Upper lobe of right lung (tissue), 1 donor: ENCODE data around the gene FBXO27. TPM values are rescaled to one million over a fixed set of nuclear protein-coding genes. Genes with fewer than 3 reads are reported as not detected.
A peak's percentile ranks its signal among the peaks of the same experiment; 100 is the strongest.

Experiments
- ATAC-seq: fragments of 200-7000 bp; cut with Tn5 transposase; one replicate; pipeline ENCODE4 v1.9.1; 2020; ENCODE audit warnings: mild to moderate bottlenecking, moderate library complexity
- DNase-seq: peaks from one replicate; pipeline ENCODE4 v3.0.0-alpha.2; 2020
- H3K27ac ChIP-seq: fragments of 200-600 bp; one replicate; pipeline ENCODE4 v1.8.0; 2022
- H3K27me3 ChIP-seq: fragments of 200-600 bp; one replicate; pipeline ENCODE4 v1.8.0; 2022; ENCODE audit warnings: mild to moderate bottlenecking
- H3K36me3 ChIP-seq: fragments of 200-600 bp; one replicate; pipeline ENCODE4 v1.8.0; 2022
- H3K4me1 ChIP-seq: fragments of 200-600 bp; one replicate; pipeline ENCODE4 v1.8.0; 2022
- H3K4me3 ChIP-seq: fragments of 200-600 bp; one replicate; pipeline ENCODE4 v1.8.0; 2022; ENCODE audit warnings: mild to moderate bottlenecking
- H3K9me3 ChIP-seq: fragments of 200-600 bp; one replicate; pipeline ENCODE4 v1.8.0; 2022
- intact Hi-C: fragments of 100-400 bp; cut with DNase I; formaldehyde crosslinking; loops from one replicate; pipeline ENCODE4 v1.11.0; 2022
- total RNA-seq: library from RNA; stranded (reverse); fragmentation: NEBNext Ultra II Directional; extraction: Animal tissue kit (Norgen Biotek cat#: 25700); gene quantifications from one replicate; pipeline ENCODE4 v1.2.1, GENCODE V29; 2021
- TF ChIP-seq, protein P1 (sequence below): fragments of 200-600 bp; IDR thresholded peaks from one replicate; pipeline ENCODE4 v1.8.0; 2022; ENCODE audit warnings: antibody characterized with exemption
- donor health status: DM: no; HTN: yes; CAD: no; lungs with severe emphysema.

The FBXO27 gene
- total RNA-seq, 1 donor from 2014 or later = 7.6 TPM

DNA sequence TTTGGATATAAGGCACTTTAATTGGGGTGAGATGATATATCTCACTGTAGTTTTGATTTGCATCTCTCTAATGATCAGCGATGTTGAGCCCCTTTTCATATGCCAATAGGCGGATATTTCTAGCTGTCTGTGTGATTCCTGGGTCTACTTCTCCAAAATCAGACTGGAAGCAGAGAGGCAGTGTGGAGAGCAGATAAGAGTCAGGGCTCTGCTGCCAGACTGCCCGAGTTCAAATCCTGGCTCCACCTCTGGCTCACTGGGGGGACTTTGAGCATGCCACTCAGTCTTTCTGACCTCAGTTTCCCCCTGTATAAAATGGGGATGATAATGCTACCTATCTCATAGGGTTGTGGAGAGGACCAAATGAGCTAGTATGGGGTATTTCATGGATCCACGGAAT lies 27.8 kb upstream of the FBXO27 start:
- TF ChIP-seq, protein P1, sequence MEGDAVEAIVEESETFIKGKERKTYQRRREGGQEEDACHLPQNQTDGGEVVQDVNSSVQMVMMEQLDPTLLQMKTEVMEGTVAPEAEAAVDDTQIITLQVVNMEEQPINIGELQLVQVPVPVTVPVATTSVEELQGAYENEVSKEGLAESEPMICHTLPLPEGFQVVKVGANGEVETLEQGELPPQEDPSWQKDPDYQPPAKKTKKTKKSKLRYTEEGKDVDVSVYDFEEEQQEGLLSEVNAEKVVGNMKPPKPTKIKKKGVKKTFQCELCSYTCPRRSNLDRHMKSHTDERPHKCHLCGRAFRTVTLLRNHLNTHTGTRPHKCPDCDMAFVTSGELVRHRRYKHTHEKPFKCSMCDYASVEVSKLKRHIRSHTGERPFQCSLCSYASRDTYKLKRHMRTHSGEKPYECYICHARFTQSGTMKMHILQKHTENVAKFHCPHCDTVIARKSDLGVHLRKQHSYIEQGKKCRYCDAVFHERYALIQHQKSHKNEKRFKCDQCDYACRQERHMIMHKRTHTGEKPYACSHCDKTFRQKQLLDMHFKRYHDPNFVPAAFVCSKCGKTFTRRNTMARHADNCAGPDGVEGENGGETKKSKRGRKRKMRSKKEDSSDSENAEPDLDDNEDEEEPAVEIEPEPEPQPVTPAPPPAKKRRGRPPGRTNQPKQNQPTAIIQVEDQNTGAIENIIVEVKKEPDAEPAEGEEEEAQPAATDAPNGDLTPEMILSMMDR = no peak
- Histone ChIP-seq H3K4me3 (no peak overlapping the region), H3K4me1 (no peaks in the 10 kb centered on the region), H3K27me3 (peaks cover 3% of the 10 kb centered on the region), H3K9me3 (no peaks in the 10 kb centered on the region), H3K27ac (no peak overlapping the region), H3K36me3 (no peaks in the 10 kb centered on the region)
- ATAC-seq (no peak), DNase-seq (no peak)
- intact Hi-C loops = no loop called here

DNA sequence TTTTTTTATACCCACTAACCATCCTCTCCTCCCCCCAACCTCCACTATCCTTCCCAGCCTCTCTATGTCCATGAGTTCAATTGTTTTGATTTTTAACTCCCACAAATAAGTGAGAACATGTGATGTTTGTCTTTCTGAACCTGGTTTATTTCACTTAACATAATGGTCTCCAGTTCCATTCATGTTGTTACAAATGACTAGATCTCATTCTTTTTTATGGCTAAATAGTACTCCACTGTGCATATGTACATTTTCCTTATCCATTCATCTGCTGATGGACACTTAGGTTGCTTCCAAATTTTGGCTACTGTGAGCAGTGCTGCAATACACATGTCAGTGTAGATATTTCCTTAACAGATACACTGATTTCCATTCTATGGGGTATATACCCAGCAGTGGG lies 27.0 kb upstream of the FBXO27 start:
- Histone ChIP-seq H3K27ac (no peak overlapping the region), H3K27me3 (peaks cover 3% of the 10 kb centered on the region), H3K36me3 (no peaks in the 10 kb centered on the region), H3K4me3 (no peak overlapping the region), H3K9me3 (no peaks in the 10 kb centered on the region), H3K4me1 (no peaks in the 10 kb centered on the region)
- ATAC-seq (no peak), DNase-seq (no peak)
- TF ChIP-seq, protein P1 = no peak
- intact Hi-C loops = no loop called here

DNA sequence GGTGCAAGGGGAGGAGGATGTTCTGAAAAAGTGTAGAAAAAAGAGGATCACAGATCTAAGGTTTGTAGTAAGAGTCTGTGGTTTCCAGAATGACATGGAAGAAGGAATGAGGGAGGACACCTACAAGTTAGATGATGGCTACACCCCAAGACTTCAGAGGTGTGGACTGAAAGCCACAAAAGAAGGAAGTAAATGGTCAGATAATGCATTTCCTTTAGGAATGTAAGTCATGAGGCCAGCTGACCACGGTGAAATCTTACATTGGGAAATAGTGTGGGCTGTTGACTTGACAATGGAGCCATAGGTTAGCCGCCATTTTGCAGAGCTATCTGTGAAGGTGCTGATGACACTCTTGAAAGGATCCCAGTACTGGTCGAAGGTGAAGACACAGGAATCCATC lies 25.3 kb upstream of the FBXO27 start:
- no peak for DNase-seq
- no peaks in the 10 kb centered on the region for H3K4me1 ChIP-seq
- H3K36me3 ChIP-seq = no peaks in the 10 kb centered on the region
- H3K9me3 ChIP-seq = no peaks in the 10 kb centered on the region
- H3K27me3 ChIP-seq = no peaks in the 10 kb centered on the region
- TF ChIP-seq, protein P1 = no peak
- no peak for ATAC-seq
- no peak overlapping the region for H3K4me3 ChIP-seq
- H3K27ac ChIP-seq = no peak overlapping the region
- intact Hi-C loops = no loop called here

DNA sequence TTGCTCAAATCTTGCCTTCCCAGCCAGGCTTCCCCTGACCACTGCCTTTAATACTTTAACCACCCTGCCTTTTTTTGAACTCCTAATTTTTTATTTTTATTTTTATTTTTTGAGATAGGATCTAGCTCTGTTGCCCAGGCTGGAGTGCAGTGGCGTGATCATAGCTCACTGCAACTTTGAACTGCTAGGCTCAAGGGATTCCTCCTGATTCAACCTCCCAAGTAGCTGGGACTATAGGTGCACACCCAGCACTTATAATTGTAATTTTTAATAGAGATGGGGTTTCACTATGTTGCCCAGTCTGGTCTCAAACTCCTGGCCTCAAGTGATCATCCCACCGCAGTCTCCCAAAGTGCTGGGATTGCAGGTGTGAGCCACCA lies 21.7 kb upstream of the FBXO27 start:
- H3K27ac ChIP-seq = no peak overlapping the region

DNA sequence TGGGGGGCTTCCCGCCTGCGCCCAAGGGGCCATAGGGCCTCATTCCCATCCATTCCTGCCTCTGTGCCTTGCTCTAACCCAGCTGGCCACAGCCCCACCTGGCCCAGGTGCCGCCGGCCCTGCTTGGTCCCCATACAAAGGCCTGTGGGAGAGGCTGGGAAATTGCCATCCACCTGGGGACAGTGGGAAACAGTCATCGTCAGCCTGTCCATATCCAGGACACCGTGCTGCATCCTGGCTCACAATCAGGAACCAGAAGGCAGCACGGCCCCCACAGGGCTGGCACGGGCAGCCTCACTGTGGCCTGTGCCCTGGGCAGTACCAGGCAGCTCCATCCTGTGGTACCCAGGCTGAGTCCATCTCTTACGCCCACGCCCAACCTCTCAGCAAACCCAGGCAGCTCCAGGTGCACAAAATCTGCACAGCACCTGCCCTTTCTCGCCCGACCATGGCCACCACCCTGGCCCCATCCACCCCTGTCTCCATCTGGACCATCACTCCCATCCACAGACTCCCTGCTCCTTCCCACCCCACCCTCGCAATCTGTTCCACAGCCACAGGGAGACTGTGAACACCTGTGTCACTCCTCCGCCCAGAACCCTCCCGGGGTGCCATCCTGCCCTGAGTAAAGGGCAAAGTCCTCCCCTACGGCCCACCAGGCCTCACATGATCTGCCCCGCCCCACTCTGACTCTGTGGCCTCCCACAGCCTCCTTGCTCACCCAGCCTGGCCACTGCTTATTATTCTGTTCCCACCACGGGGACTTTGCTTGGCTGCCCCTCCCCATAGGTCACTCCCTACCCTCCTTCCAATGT lies 21.1 kb upstream of the FBXO27 start:
- DNase-seq = no peak

More for the DNA sequence above, 21.7 kb upstream of the FBXO27 start:
- TF ChIP-seq, protein P1 = no peak
- DNase-seq = no peak
- no peak for ATAC-seq
- Histone ChIP-seq H3K36me3 (no peaks in the 10 kb centered on the region), H3K4me3 (no peak overlapping the region), H3K27me3 (no peaks in the 10 kb centered on the region), H3K9me3 (no peaks in the 10 kb centered on the region), H3K4me1 (no peaks in the 10 kb centered on the region)
- intact Hi-C loops = no loop called here

More for the DNA sequence above, 21.1 kb upstream of the FBXO27 start:
- H3K27me3 ChIP-seq = no peaks in the 10 kb centered on the region
- H3K4me1 ChIP-seq = no peaks in the 10 kb centered on the region
- no peaks in the 10 kb centered on the region for H3K36me3 ChIP-seq
- intact Hi-C loops = no loop called here
- H3K27ac ChIP-seq = no peak overlapping the region
- TF ChIP-seq, protein P1 = no peak
- peak; percentile 38 for ATAC-seq
- no peaks in the 10 kb centered on the region for H3K9me3 ChIP-seq
- no peak overlapping the region for H3K4me3 ChIP-seq
